H9 (cell line): ENCODE results near the gene GRID1. TPM values are rescaled to one million over a fixed set of nuclear protein-coding genes. Genes with fewer than 3 reads are reported as not detected.

Experiments
- DNase-seq: peaks from one replicate; pipeline ENCODE4 v3.0.0-alpha.2; 2017
- H2AFZ ChIP-seq: one replicate; pipeline ENCODE4 v1.6.1; 2013; ENCODE audit warnings: mild to moderate bottlenecking, low read length, control low read depth, moderate library complexity
- H2AK5ac ChIP-seq: 2 replicates; pipeline ENCODE4 v1.6.1; 2013; ENCODE audit warnings: low read length, control low read depth, mixed read lengths; ENCODE audit not compliant: insufficient read length
- H2BK120ac ChIP-seq: one replicate; pipeline ENCODE4 v1.6.1; 2013; ENCODE audit warnings: low read depth, mild to moderate bottlenecking, low read length, control low read depth, inconsistent platforms; ENCODE audit not compliant: poor library complexity, severe bottlenecking
- H2BK12ac ChIP-seq: 2 replicates; pipeline ENCODE4 v1.6.1; 2013; ENCODE audit warnings: low read length, control low read depth, mixed read lengths, low read depth; ENCODE audit not compliant: insufficient read length
- H2BK15ac ChIP-seq: 2 replicates; pipeline ENCODE4 v1.6.1; 2013; ENCODE audit warnings: low read depth, low read length, control low read depth
- H2BK20ac ChIP-seq: one replicate; pipeline ENCODE4 v1.6.1; 2013; ENCODE audit warnings: low read depth, mild to moderate bottlenecking, low read length, control low read depth, inconsistent platforms; ENCODE audit not compliant: poor library complexity, severe bottlenecking
- H2BK5ac ChIP-seq: 2 replicates; pipeline ENCODE4 v1.6.1; 2013; ENCODE audit warnings: low read length, control low read depth, mixed read lengths; ENCODE audit not compliant: insufficient read length
- H3K14ac ChIP-seq: 2 replicates; pipeline ENCODE4 v1.6.1; 2013; ENCODE audit warnings: low read length, control low read depth; ENCODE audit not compliant: insufficient read depth
- H3K18ac ChIP-seq: 2 replicates; pipeline ENCODE4 v1.6.1; 2013; ENCODE audit warnings: low read depth, mild to moderate bottlenecking, mixed read lengths, low read length, control low read depth; ENCODE audit not compliant: insufficient read length
- H3K23ac ChIP-seq: 2 replicates; pipeline ENCODE4 v1.6.1; 2013; ENCODE audit warnings: low read length, control low read depth, mixed read lengths, low read depth; ENCODE audit not compliant: insufficient read length
- H3K23me2 ChIP-seq: 2 replicates; pipeline ENCODE4 v1.6.1; 2013; ENCODE audit warnings: low read depth, mild to moderate bottlenecking, mixed read lengths, low read length, control low read depth; ENCODE audit not compliant: insufficient read length, poor library complexity, severe bottlenecking
- H3K27ac ChIP-seq: 2 replicates; pipeline ENCODE4 v1.5.1; 2013; ENCODE audit warnings: low read length, control low read depth, mixed read lengths, low read depth; ENCODE audit not compliant: insufficient read length
- H3K27me3 ChIP-seq: 2 replicates; pipeline ENCODE4 v1.6.1; 2013; ENCODE audit warnings: low read length, control low read depth, inconsistent platforms; ENCODE audit not compliant: insufficient read depth
- H3K4ac ChIP-seq: 2 replicates; pipeline ENCODE4 v1.6.1; 2013; ENCODE audit warnings: low read depth, mild to moderate bottlenecking, control low read depth, inconsistent platforms, low read length, moderate library complexity
- H3K4me1 ChIP-seq: 2 replicates; pipeline ENCODE4 v1.6.1; 2013; ENCODE audit warnings: low read length, control low read depth, inconsistent platforms; ENCODE audit not compliant: insufficient read depth
- H3K4me2 ChIP-seq: 2 replicates; pipeline ENCODE4 v1.6.1; 2013; ENCODE audit warnings: low read length, control low read depth, mixed read lengths; ENCODE audit not compliant: insufficient read length, insufficient read depth
- H3K56ac ChIP-seq: 2 replicates; pipeline ENCODE4 v1.6.1; 2013; ENCODE audit warnings: low read depth, mild to moderate bottlenecking, mixed read lengths, low read length, control low read depth; ENCODE audit not compliant: insufficient read length
- H3K79me1 ChIP-seq: 2 replicates; pipeline ENCODE4 v1.6.1; 2013; ENCODE audit warnings: low read depth, mild to moderate bottlenecking, moderate library complexity, low read length, control low read depth, inconsistent platforms; ENCODE audit not compliant: insufficient read depth, poor library complexity, severe bottlenecking
- H3K79me2 ChIP-seq: 2 replicates; pipeline ENCODE4 v1.6.1; 2013; ENCODE audit warnings: low read length, control low read depth, inconsistent platforms; ENCODE audit not compliant: insufficient read depth
- H3K9ac ChIP-seq: 2 replicates; pipeline ENCODE4 v1.6.1; 2013; ENCODE audit warnings: low read length, control low read depth, mixed read lengths; ENCODE audit not compliant: insufficient read length; ENCODE audit errors: extremely low read depth
- H3K9me3 ChIP-seq: one replicate; pipeline ENCODE4 v1.6.1; 2013; ENCODE audit warnings: low read depth, low read length, inconsistent platforms; ENCODE audit not compliant: control insufficient read depth
- H3T11ph ChIP-seq: one replicate; pipeline ENCODE4 v1.6.1; 2013; ENCODE audit warnings: mild to moderate bottlenecking, low read length, control low read depth, inconsistent platforms
- H4K20me1 ChIP-seq: one replicate; pipeline ENCODE4 v1.6.1; 2013; ENCODE audit not compliant: control insufficient read depth, insufficient read length, insufficient read depth
- H4K5ac ChIP-seq: 2 replicates; pipeline ENCODE4 v1.6.1; 2013; ENCODE audit warnings: low read depth, mild to moderate bottlenecking, mixed read lengths, low read length, control low read depth; ENCODE audit not compliant: insufficient read length
- H4K8ac ChIP-seq: replicated peaks from 2 replicates; pipeline ENCODE4 v1.6.1; 2013; ENCODE audit warnings: low read length, control low read depth, mixed read lengths, low read depth; ENCODE audit not compliant: insufficient read length
- H4K91ac ChIP-seq: 2 replicates; pipeline ENCODE4 v1.6.1; 2013; ENCODE audit warnings: low read depth, mild to moderate bottlenecking, moderate library complexity, mixed read lengths, low read length, control low read depth; ENCODE audit not compliant: insufficient read length
- H3K27ac Mint-ChIP-seq, 3 experiments: 2 replicates in 2 of 3; 3 replicates in 1 of 3; pipeline ENCODE4 v1.8.0; 2020 to 2021; ENCODE audit warnings: mixed read lengths in 3 of 3, mild to moderate bottlenecking in 1 of 3, moderate library complexity in 1 of 3
- H3K27me3 Mint-ChIP-seq: 2 replicates; pipeline ENCODE4 v1.8.0; 2021; ENCODE audit warnings: low read depth, mild to moderate bottlenecking, moderate library complexity, mixed read lengths
- H3K36me3 Mint-ChIP-seq, 3 experiments: 2 replicates in 2 of 3; 3 replicates in 1 of 3; pipeline ENCODE4 v1.8.0; 2020 to 2021; ENCODE audit warnings: low read depth in 3 of 3, mixed read lengths in 3 of 3; ENCODE audit not compliant: insufficient read depth in 1 of 3
- H3K4me1 Mint-ChIP-seq, 2 experiments: 2 replicates each; pipeline ENCODE4 v1.8.0; 2020; ENCODE audit warnings: mixed read lengths in 2 of 2
- H3K4me3 Mint-ChIP-seq, 2 experiments: 2 replicates in 1 of 2; 3 replicates in 1 of 2; pipeline ENCODE4 v1.8.0; 2020 to 2021; ENCODE audit warnings: mild to moderate bottlenecking in 2 of 2, mixed read lengths in 2 of 2, moderate library complexity in 1 of 2
- H3K9me3 Mint-ChIP-seq, 2 experiments: 2 replicates in 1 of 2; 3 replicates in 1 of 2; pipeline ENCODE4 v1.8.0; 2020; ENCODE audit warnings: mild to moderate bottlenecking in 2 of 2, mixed read lengths in 2 of 2, moderate library complexity in 1 of 2
- WGBS: extraction: QIAGEN DNeasy Blood & Tissue Kit; methylation state at CpG from one replicate; pipeline ENCODE4 v1.1.7; 2013; ENCODE audit warnings: missing lambda C conversion rate, low lambda C conversion rate, mixed read lengths; ENCODE audit not compliant: insufficient read length; ENCODE audit errors: extremely low coverage; 5-methylcytosine and 5-hydroxymethylcytosine counted together
- total RNA-seq: library from RNA; stranded (reverse); gene quantifications from 2 replicates; pipeline ENCODE4 v1.2.1, GENCODE V29; 2021
- TF ChIP-seq, protein P1 (sequence below): fragments of 200-600 bp; sonication (generic); conservative IDR thresholded peaks from 3 replicates; pipeline ENCODE4 v1.8.0; 2021; ENCODE audit warnings: antibody characterized with exemption, mild to moderate bottlenecking

The GRID1 gene
- total RNA-seq, 1 experiment from 2014 or later: 0.35 TPM

DNA sequence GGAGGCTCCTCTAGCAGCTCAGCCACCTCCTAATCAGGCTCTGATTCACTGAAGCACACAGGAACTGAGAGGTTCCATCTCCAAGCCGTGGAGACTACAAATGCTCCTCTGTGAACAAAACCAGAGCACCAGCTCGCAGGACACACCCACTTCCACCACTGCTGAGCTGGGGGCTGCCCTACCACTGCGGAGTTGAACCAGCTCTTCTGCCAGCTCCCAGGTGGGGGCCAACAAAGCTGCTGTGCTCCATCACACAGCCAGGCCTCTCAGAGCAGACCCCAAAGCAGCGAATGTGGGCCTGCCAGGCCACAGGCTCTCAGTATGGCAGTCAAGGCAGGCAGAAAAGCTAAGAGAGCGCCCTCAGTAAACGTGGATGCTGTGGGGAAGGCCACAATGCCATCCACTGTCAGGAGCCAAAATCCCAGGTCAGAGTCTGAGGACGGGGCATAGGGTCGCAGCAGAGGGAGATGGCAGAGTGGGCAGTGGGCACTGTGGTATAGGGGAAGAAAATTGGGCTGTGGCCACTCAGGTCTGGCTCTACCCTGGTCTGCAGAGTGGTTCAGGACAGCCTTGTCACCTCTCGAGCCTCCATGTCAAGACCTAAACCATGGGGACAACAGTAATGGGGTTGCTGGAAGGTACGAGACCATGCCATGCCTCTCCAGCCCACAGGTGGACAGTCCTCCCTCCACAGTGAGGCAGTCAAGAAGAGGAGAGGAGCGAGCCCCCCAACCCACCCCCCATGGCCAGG lies 82.1 kb downstream of the GRID1 start:
- H3K36me3 Mint-ChIP-seq: peaks cover 0 to 1% (median 0%) of the 10 kb centered on the region in 3 experiments; a peak in 2 of 7 replicates
- no peak overlapping the region for H3K18ac ChIP-seq
- H3K27ac ChIP-seq: no peak overlapping the region
- H3K79me2 ChIP-seq: no peaks in the 10 kb centered on the region
- peak; percentile 23 for DNase-seq
- no peak overlapping the region for H3K56ac ChIP-seq
- H3K9me3 ChIP-seq: no peaks in the 10 kb centered on the region
- no peak overlapping the region for H2BK15ac ChIP-seq
- no peak overlapping the region for H4K8ac ChIP-seq
- H2BK5ac ChIP-seq: no peak overlapping the region
- H3K23me2 ChIP-seq: no peaks in the 10 kb centered on the region
- H4K91ac ChIP-seq: no peak overlapping the region
- H3K27ac Mint-ChIP-seq: no peak overlapping the region; a peak in 1 of 7 replicates
- no peak overlapping the region for H2AK5ac ChIP-seq
- H3K27me3 Mint-ChIP-seq: peaks cover 6% of the 10 kb centered on the region
- H3K4ac ChIP-seq: no peak overlapping the region
- H3K14ac ChIP-seq: peak overlapping the region; percentile 10; the same call in 1 of the 2 replicates
- WGBS: no CpG with 5 or more reads among the region's 11 CpGs
- no peak overlapping the region for H3K4me3 Mint-ChIP-seq
- H3K4me1 ChIP-seq: no peaks in the 10 kb centered on the region
- peaks cover 0 to 2% of the 10 kb centered on the region in 2 experiments; a peak in 1 of 4 replicates for H3K4me1 Mint-ChIP-seq
- no peak overlapping the region for H4K5ac ChIP-seq
- no peak overlapping the region for H3K4me2 ChIP-seq
- no peaks in the 10 kb centered on the region for H4K20me1 ChIP-seq
- TF ChIP-seq, protein P1, sequence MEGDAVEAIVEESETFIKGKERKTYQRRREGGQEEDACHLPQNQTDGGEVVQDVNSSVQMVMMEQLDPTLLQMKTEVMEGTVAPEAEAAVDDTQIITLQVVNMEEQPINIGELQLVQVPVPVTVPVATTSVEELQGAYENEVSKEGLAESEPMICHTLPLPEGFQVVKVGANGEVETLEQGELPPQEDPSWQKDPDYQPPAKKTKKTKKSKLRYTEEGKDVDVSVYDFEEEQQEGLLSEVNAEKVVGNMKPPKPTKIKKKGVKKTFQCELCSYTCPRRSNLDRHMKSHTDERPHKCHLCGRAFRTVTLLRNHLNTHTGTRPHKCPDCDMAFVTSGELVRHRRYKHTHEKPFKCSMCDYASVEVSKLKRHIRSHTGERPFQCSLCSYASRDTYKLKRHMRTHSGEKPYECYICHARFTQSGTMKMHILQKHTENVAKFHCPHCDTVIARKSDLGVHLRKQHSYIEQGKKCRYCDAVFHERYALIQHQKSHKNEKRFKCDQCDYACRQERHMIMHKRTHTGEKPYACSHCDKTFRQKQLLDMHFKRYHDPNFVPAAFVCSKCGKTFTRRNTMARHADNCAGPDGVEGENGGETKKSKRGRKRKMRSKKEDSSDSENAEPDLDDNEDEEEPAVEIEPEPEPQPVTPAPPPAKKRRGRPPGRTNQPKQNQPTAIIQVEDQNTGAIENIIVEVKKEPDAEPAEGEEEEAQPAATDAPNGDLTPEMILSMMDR: no peak
- no peak overlapping the region for H2BK20ac ChIP-seq
- no peak overlapping the region for H2BK120ac ChIP-seq
- H3K9ac ChIP-seq: no peak overlapping the region
- no peak overlapping the region for H2BK12ac ChIP-seq
- no peak overlapping the region for H2AFZ ChIP-seq
- no peak overlapping the region for H3K23ac ChIP-seq
- H3T11ph ChIP-seq: no peak overlapping the region
- no peaks in the 10 kb centered on the region for H3K27me3 ChIP-seq
- no peaks in the 10 kb centered on the region for H3K79me1 ChIP-seq
- peaks cover 3 to 16% of the 10 kb centered on the region in 2 experiments; a peak in 3 of 5 replicates for H3K9me3 Mint-ChIP-seq
